ENCODE measurements around the gene VTCN1. TPM values are rescaled to one million over a fixed set of nuclear protein-coding genes. Genes with fewer than 3 reads are reported as not detected.

The VTCN1 gene
- total RNA-seq, 3 donors from 2014 or later = not detected

GRCh38 chr1:117244306-117244705, 33.6 kb upstream of the VTCN1 start:
- no peak overlapping the region for H3K4me3 ChIP-seq
- no peaks in the 10 kb centered on the region for H3K36me3 ChIP-seq (ENCODE audit: low read depth)
- intact Hi-C loops (cut with DNase I, micrococcal nuclease) = no loop called here
- H3K4me1 ChIP-seq (ENCODE audit: low read depth) = no peaks in the 10 kb centered on the region
- TF ChIP-seq, protein P1, sequence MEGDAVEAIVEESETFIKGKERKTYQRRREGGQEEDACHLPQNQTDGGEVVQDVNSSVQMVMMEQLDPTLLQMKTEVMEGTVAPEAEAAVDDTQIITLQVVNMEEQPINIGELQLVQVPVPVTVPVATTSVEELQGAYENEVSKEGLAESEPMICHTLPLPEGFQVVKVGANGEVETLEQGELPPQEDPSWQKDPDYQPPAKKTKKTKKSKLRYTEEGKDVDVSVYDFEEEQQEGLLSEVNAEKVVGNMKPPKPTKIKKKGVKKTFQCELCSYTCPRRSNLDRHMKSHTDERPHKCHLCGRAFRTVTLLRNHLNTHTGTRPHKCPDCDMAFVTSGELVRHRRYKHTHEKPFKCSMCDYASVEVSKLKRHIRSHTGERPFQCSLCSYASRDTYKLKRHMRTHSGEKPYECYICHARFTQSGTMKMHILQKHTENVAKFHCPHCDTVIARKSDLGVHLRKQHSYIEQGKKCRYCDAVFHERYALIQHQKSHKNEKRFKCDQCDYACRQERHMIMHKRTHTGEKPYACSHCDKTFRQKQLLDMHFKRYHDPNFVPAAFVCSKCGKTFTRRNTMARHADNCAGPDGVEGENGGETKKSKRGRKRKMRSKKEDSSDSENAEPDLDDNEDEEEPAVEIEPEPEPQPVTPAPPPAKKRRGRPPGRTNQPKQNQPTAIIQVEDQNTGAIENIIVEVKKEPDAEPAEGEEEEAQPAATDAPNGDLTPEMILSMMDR (IDR thresholded peaks at IDR 0.05) = no peak
- H3K9me3 ChIP-seq = no peaks in the 10 kb centered on the region
- DNase-seq (no peak), ATAC-seq (no peak)

GRCh38 chr1:117241512-117241911, 30.8 kb upstream of the VTCN1 start:
- TF ChIP-seq, protein P1 (IDR thresholded peaks at IDR 0.05) = no peak

DNA sequence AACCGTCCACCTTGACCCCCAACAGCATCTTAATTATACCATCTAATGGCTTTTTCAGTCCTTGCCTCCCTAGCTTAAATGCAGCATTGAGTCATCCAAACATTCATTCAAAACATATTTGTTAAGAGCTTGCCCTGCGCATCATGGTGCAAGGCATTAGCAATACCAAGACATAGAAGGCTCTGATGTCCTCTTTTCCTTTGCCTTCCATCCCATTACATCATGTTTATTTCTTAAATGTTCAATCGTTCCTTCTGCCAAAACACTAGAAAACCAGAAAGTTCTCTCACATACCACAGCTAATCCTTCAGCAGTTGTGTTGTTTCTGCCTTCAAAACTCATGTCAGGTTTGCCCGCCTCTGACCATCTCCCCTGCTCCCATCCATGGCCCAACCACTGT, 29.8 kb upstream of the VTCN1 start:
- Histone ChIP-seq H3K36me3 (ENCODE audit: low read depth) (no peaks in the 10 kb centered on the region), H3K4me3 (no peak overlapping the region), H3K9me3 (no peaks in the 10 kb centered on the region), H3K4me1 (ENCODE audit: low read depth) (no peaks in the 10 kb centered on the region)
- ATAC-seq = no peak
- intact Hi-C loops (cut with DNase I, micrococcal nuclease) = no loop called here
- TF ChIP-seq, protein P1 (IDR thresholded peaks at IDR 0.05) = no peak
- no peak for DNase-seq

More at GRCh38 chr1:117241512-117241911, 30.8 kb upstream of the VTCN1 start:
- ATAC-seq = no peak
- Histone ChIP-seq H3K4me1 (ENCODE audit: low read depth) (no peaks in the 10 kb centered on the region), H3K36me3 (ENCODE audit: low read depth) (no peaks in the 10 kb centered on the region), H3K4me3 (no peak overlapping the region), H3K9me3 (no peaks in the 10 kb centered on the region)
- intact Hi-C loops (cut with DNase I, micrococcal nuclease) = no loop called here
- no peak for DNase-seq

- no peaks in the 10 kb centered on the region for H3K36me3 ChIP-seq (ENCODE audit: low read depth)
- TF ChIP-seq, protein P1 (IDR thresholded peaks at IDR 0.05) = no peak
- H3K4me3 ChIP-seq = no peak overlapping the region
- H3K4me1 ChIP-seq (ENCODE audit: low read depth) = no peaks in the 10 kb centered on the region
- no peaks in the 10 kb centered on the region for H3K9me3 ChIP-seq
- no peak for DNase-seq
- ATAC-seq = no peak
- intact Hi-C loops (cut with DNase I, micrococcal nuclease) = no loop called here
Observed at GRCh38 chr1:117239467-117239866, 28.7 kb upstream of the VTCN1 start.

- Histone ChIP-seq H3K36me3 (ENCODE audit: low read depth) (no peaks in the 10 kb centered on the region), H3K9me3 (no peaks in the 10 kb centered on the region), H3K4me1 (ENCODE audit: low read depth) (no peaks in the 10 kb centered on the region), H3K4me3 (no peak overlapping the region)
- TF ChIP-seq, protein P1 (IDR thresholded peaks at IDR 0.05) = no peak
- intact Hi-C loops (cut with DNase I, micrococcal nuclease) = no loop called here
- ATAC-seq (no peak), DNase-seq (no peak)
Observed at GRCh38 chr1:117237726-117238381, 27.1 kb upstream of the VTCN1 start.
